HG03558 (cell line): ENCODE measurements around the gene POTEB.
"Not testable (repeated sequence)": the region's sequence is repeated elsewhere in the genome, so short reads cannot be mapped to it uniquely, and the experiment has no call there.

Source experiments
- ATAC-seq: cut with Tn5 transposase; IDR thresholded peaks from one replicate; pipeline ENCODE4 v1.9.1; 2021; ENCODE audit warnings: moderate number of reproducible peaks; ENCODE audit not compliant: unreplicated experiment; ENCODE audit errors: extremely low read depth

The POTEB gene

GRCh38 chr15:21877635-21878034, at the start of gene POTEB:
Gene POTEB (minus strand): TSS chr15:21877735. CDS start chr15:21877246, 489 bp downstream.
- not testable (repeated sequence) for ATAC-seq

GRCh38 chr15:21890955-21891354, 13.4 kb upstream of the POTEB start:
- not testable (repeated sequence) for ATAC-seq

- not testable (repeated sequence) for ATAC-seq
Observed at GRCh38 chr15:21889542-21889941, 12.0 kb upstream of the POTEB start.

- ATAC-seq, result not testable (repeated sequence)
Observed at GRCh38 chr15:21838831-21839230, 38.7 kb downstream of the POTEB start.
